Heart left ventricle (tissue), 16 donors: Measurements from ENCODE around the gene PGD. TPM values are rescaled to one million over a fixed set of nuclear protein-coding genes. Genes with fewer than 3 reads are reported as not detected.

Source experiments
- ATAC-seq, 4 donors: fragments of 200-7000 bp; cut with Tn5 transposase; one replicate each; pipeline ENCODE4 v1.9.1; 2020 to 2022; ENCODE audit warnings: moderate library complexity in 4 of 4, mild to moderate bottlenecking in 3 of 4, moderate number of reproducible peaks in 1 of 4
- DNase-seq, 5 donors: peaks; one replicate each; pipeline ENCODE4 v3.0.0-alpha.2; 2020
- H3K27ac ChIP-seq, 12 donors: fragments of 200-600 bp; sonication (generic) in 4 of 12; one replicate each; pipeline versions ENCODE4 v1.5.0 to v1.8.0; 2016 to 2022; ENCODE audit warnings: mild to moderate bottlenecking in 2 of 12
- H3K27me3 ChIP-seq, 9 donors: fragments of 200-600 bp; sonication (generic) in 2 of 9; one replicate each; pipeline versions ENCODE4 v1.5.1 to v1.8.0; 2016 to 2022; ENCODE audit warnings: mild to moderate bottlenecking in 3 of 9
- H3K36me3 ChIP-seq, 9 donors: fragments of 200-600 bp; sonication (generic) in 2 of 9; one replicate each; pipeline versions ENCODE4 v1.5.0 to v1.8.0; 2018 to 2022; ENCODE audit warnings: mild to moderate bottlenecking in 2 of 9
- H3K4me1 ChIP-seq, 12 donors: fragments of 200-600 bp; sonication (generic) in 4 of 12; one replicate each; pipeline versions ENCODE4 v1.5.0 to v1.8.0; 2016 to 2022; ENCODE audit warnings: mild to moderate bottlenecking in 3 of 12
- H3K4me3 ChIP-seq, 12 donors: fragments of 200-600 bp; sonication (generic) in 4 of 12; one replicate each; pipeline versions ENCODE4 v1.5.0 to v1.8.0; 2017 to 2022; ENCODE audit warnings: mild to moderate bottlenecking in 9 of 12, moderate library complexity in 4 of 12
- H3K9me3 ChIP-seq, 12 donors: fragments of 200-600 bp; sonication (generic) in 4 of 12; one replicate each; pipeline versions ENCODE4 v1.5.0 to v1.8.0; 2016 to 2022; ENCODE audit warnings: mild to moderate bottlenecking in 1 of 12
- CTCF ChIP-seq, 12 donors: fragments of 200-600 bp; sonication (generic) in 4 of 12; IDR thresholded peaks; one replicate each; pipeline versions ENCODE4 v1.5.0 to v1.8.0; 2018 to 2022; ENCODE audit warnings: antibody characterized with exemption in 12 of 12, mild to moderate bottlenecking in 5 of 12
- POLR2A ChIP-seq, 2 donors: fragments of 450-650 bp; IDR thresholded peaks; one replicate each; pipeline ENCODE4 v1.6.1; 2017; ENCODE audit warnings: antibody characterized with exemption in 2 of 2, mild to moderate bottlenecking in 2 of 2, moderate library complexity in 2 of 2
- WGBS, 4 donors: extraction: QIAGEN DNeasy Blood & Tissue Kit in 2 of 4; methylation state at CpG; one replicate each; pipeline versions ENCODE4 v1.1.5 to v1.1.7; 2013 to 2018; 5-methylcytosine and 5-hydroxymethylcytosine counted together
- intact Hi-C, 10 donors: fragments of 100-400 bp; cut with DNase I; formaldehyde crosslinking; loops; one replicate each; pipeline versions ENCODE4 v1.11.1 to v1.14.2; 2022
- polyA plus RNA-seq, 2 donors: library from polyadenylated mRNA; stranded (reverse); fragments of 200-250 nt; gene quantifications; one replicate each; pipeline ENCODE4 v1.2.3, GENCODE V29; 2013
- total RNA-seq, 9 donors: library from RNA; depleted of rRNA in 2 of 9; stranded (reverse); fragments of >200 nt in 2 of 9; fragmentation: NEBNext Ultra II Directional in 3 of 9; extraction: Animal tissue kit (Norgen Biotek cat#: 25700) in 3 of 9; gene quantifications; one replicate each; pipeline versions ENCODE4 v1.1.0 to v1.2.4, GENCODE V29; 2016 to 2023
- donor health status: ischemic (EF 13 %, LVEDD 7.1; RV severe dilation, severe dysfunction).
- donor health status: healthy with polysubstance abuse.
- donor health status: DM: no; HTN: yes; CAD: no.
- donor health status: DM: no; HTN: no; CAD: no.
- donor health status: ischemic (EF 25% LVEDD 6.9; RV normal size, moderate dysfunction).
- donor health status: ischemic (EF 25% LVEDD 5.7; RV mildly dilated, moderate dysfunction).
- donor health status: healthy.
- donor health status: DM: yes; HTN: yes; CAD: no.
- donor health status: ischemic (EF 35%, LVEDD 5.7; RV mildly dilated, moderate dysfunction).
- donor health status: nonischemic (EF 11% LVEDD 7.7; RV severe dilation, severe dysfunction).
- donor health status: DM: yes; HTN: yes; CAD: no.
- donor health status: PGD.
- donor health status: ischemic (EF 29% LVEDD 5.4; RV normal size, mild dysfunction).
- donor health status: nonischemic (EF 23%, LVEDD 6.1; RV moderate dilation, normal function).

PGD gene
- total and polyA plus RNA-seq, 11 donors: 13.3 to 95.2 (median 30.9) TPM

- no peaks in the 10 kb centered on the region for H3K9me3 ChIP-seq
- no peak for TF ChIP-seq CTCF (IDR thresholded peaks at IDR 0.05)
- TF ChIP-seq POLR2A (IDR thresholded peaks at IDR 0.05): no peak
- peak overlapping the region; percentile 61 to 93 (median 82) for H3K4me3 ChIP-seq
- 19 to 36% (median 22%) methylated on average over 11 to 16 of the region's 16 CpGs for WGBS, 4 donors
- H3K4me1 ChIP-seq: peaks cover 0 to 26% (median 12%) of the 10 kb centered on the region in 12 donors
- peak overlapping the region in 10 of 12 donors; percentile 43 to 82 (median 71) for H3K27ac ChIP-seq
- peak in 1 of 5 donors; percentile 10 for DNase-seq
- no peaks in the 10 kb centered on the region for H3K27me3 ChIP-seq
- H3K36me3 ChIP-seq: peaks cover 0 to 3% (median 0%) of the 10 kb centered on the region in 9 donors
- intact Hi-C loops: loop anchor here (1.0 to 10.0 kb wide), 16 partner anchors 37 to 805 kb away; partner anchors contain the start of genes DFFA (in 4 of the 10), PEX14 (in 3 of the 10), LZIC (in 1 of the 10) and NMNAT1 (in 1 of the 10)
- no peak for ATAC-seq
These were observed 31.0 kb downstream of the PGD start for GRCh38 chr1:10429868-10430215.

- intact Hi-C loops: loop anchor here (1.0 to 10.0 kb wide), 8 partner anchors 37 to 64 kb away; partner anchors contain the start of genes DFFA (in 4 of the 10) and PEX14 (in 3 of the 10)
- H3K36me3 ChIP-seq: peaks cover 0 to 7% (median 0%) of the 10 kb centered on the region in 9 donors
- H3K4me1 ChIP-seq: peaks cover 0 to 26% (median 12%) of the 10 kb centered on the region in 12 donors
- no peaks in the 10 kb centered on the region for H3K9me3 ChIP-seq
- 0% methylated on average over 35 to 95 of the region's 95 CpGs for WGBS, 4 donors
- H3K27ac ChIP-seq: peak within 1 kb of the TSS in 11 of 12 donors; percentile 8 to 82 (median 69)
- ATAC-seq (peak; percentile 87 to 98 (median 97)), DNase-seq (peak; percentile 91 to 96 (median 95))
- peak; percentile 94 to 99 (median 97) for TF ChIP-seq CTCF (IDR thresholded peaks at IDR 0.05)
- peak in 1 of 2 donors; percentile 31 for TF ChIP-seq POLR2A (IDR thresholded peaks at IDR 0.05)
- no peaks in the 10 kb centered on the region for H3K27me3 ChIP-seq
- H3K4me3 ChIP-seq: peak within 1 kb of the TSS; percentile 61 to 93 (median 82)
These were observed 31.6 kb downstream of the PGD start, which contains the start of gene CENPS for GRCh38 chr1:10430216-10431069. Gene CENPS (plus strand): TSS chr1:10430433. CDS start chr1:10430518, 85 bp downstream.

GRCh38 chr1:10431070-10431730, 32.3 kb downstream of the PGD start:
- no peak for TF ChIP-seq CTCF (IDR thresholded peaks at IDR 0.05)
- no peak for TF ChIP-seq POLR2A (IDR thresholded peaks at IDR 0.05)
- Histone ChIP-seq H3K4me3 (peak overlapping the region; percentile 61 to 93 (median 82)), H3K9me3 (no peaks in the 10 kb centered on the region), H3K27ac (peak overlapping the region in 10 of 12 donors; percentile 7 to 82 (median 71)), H3K27me3 (no peaks in the 10 kb centered on the region), H3K36me3 (peaks cover 0 to 7% (median 0%) of the 10 kb centered on the region in 9 donors), H3K4me1 (peaks cover 0 to 26% (median 12%) of the 10 kb centered on the region in 12 donors)
- DNase-seq (no peak), ATAC-seq (peak in 1 of 4 donors; percentile 3)
- intact Hi-C loops: loop anchor here in 9 of 10 donors (2.0 to 10.0 kb wide), 7 partner anchors 36 to 64 kb away; partner anchors contain the start of genes DFFA (in 4 of the 9) and PEX14 (in 3 of the 9)
- 25 to 28% (median 27%) methylated on average over 29 to 30 of the region's 30 CpGs for WGBS, 4 donors
